Tibial nerve (tissue), 4 donors: ENCODE results near the gene CFAP210.

ENCODE experiments used
- CTCF ChIP-seq, 5 experiments: fragments of 200-600 bp in 3 of 5; fragments of 450-650 bp in 2 of 5; sonication (generic) in 3 of 5; IDR thresholded peaks; one replicate each; pipeline ENCODE4 v1.5.1; 2016 to 2019; ENCODE audit warnings: antibody characterized with exemption in 5 of 5, mild to moderate bottlenecking in 3 of 5, moderate library complexity in 2 of 5
- EP300 ChIP-seq, 2 donors: sonication (generic); formaldehyde crosslinking; IDR thresholded peaks; one replicate each; pipeline ENCODE4 v1.6.1; 2017; ENCODE audit warnings: antibody characterized with exemption in 2 of 2, mild to moderate bottlenecking in 1 of 2
- POLR2A ChIP-seq, 2 donors: fragments of 450-650 bp; IDR thresholded peaks; one replicate each; pipeline ENCODE4 v1.6.1; 2017; ENCODE audit warnings: antibody characterized with exemption in 2 of 2, mild to moderate bottlenecking in 2 of 2, moderate library complexity in 2 of 2

GRCh38 chr2:169716238-169716886 is 22.2 kb upstream of the CFAP210 start:
- no peak for TF ChIP-seq CTCF (IDR thresholded peaks at IDR 0.05)
- no peak for TF ChIP-seq POLR2A (IDR thresholded peaks at IDR 0.05)
- no peak for TF ChIP-seq EP300 (IDR thresholded peaks at IDR 0.05)
